HepG2 (cell line): ENCODE measurements around the gene FITM1. TPM values are rescaled to one million over a fixed set of nuclear protein-coding genes. Genes with fewer than 3 reads are reported as not detected.
A peak's percentile ranks its signal among the peaks of the same experiment; 100 is the strongest.

Experiments
- ATAC-seq: fragments of 200-7000 bp; cut with Tn5 transposase; 3 replicates; pipeline ENCODE4 v1.9.1; 2020; ENCODE audit warnings: mild to moderate bottlenecking, moderate library complexity
- BruUV-seq: library from RNA; stranded (reverse); fragments of 400-500 nt; replicated peaks from 2 replicates; lab custom pipeline; 2021; lab: Mats Ljungman, UMichigan
- CTCF ChIA-PET: fragments of 300-600 bp; formaldehyde crosslinking; extraction: SDS; loops from one replicate; lab custom pipeline; 2021; ENCODE audit warnings: low total read pairs, inconsistent platforms, low intra/inter-chr PET ratio; lab: Yijun Ruan, JAX
- POLR2A ChIA-PET: fragments of 350-600 bp; sonication (Branson Sonifier 250); formaldehyde crosslinking; loops from one replicate; lab custom pipeline; 2020; ENCODE audit warnings: antibody characterized with exemption, inconsistent platforms; lab: Yijun Ruan, JAX
- DNase-seq: peaks from one replicate; pipeline ENCODE4 v3.0.0-alpha.2; 2015; ENCODE audit warnings: low spot score
- FAIRE-seq: peaks from 3 replicates; lab custom pipeline; 2011; peaks lifted over from hg19 to GRCh38; lab: Jason Lieb, UNC
- H2AFZ ChIP-seq: one replicate; pipeline ENCODE4 v1.6.1; 2011; ENCODE audit warnings: low read length, inconsistent platforms
- H3K27ac ChIP-seq: fragments of 300-600 bp; 3 replicates; pipeline ENCODE4 v1.8.0; 2011; ENCODE audit warnings: mixed run types, mild to moderate bottlenecking, mixed read lengths, low read length, inconsistent platforms; ENCODE audit not compliant: insufficient read depth; ENCODE audit errors: extremely low read length
- H3K27me3 ChIP-seq, 2 experiments: fragments of 200-600 bp in 1 of 2; 2 replicates in 1 of 2; 3 replicates in 1 of 2; pipeline versions ENCODE4 v1.6.0 to v1.8.0; 2011; ENCODE audit warnings: low read length in 2 of 2, mild to moderate bottlenecking in 2 of 2, moderate library complexity in 2 of 2, inconsistent platforms in 1 of 2; ENCODE audit not compliant: insufficient read depth in 2 of 2, control insufficient read depth in 1 of 2
- H3K36me3 ChIP-seq, 2 experiments: fragments of 200-600 bp in 1 of 2; replicated peaks in 1 of 2; 2 replicates in 1 of 2; 3 replicates in 1 of 2; pipeline versions ENCODE4 v1.5.1 to v1.8.0; 2011; ENCODE audit warnings: low read length in 2 of 2, inconsistent platforms in 1 of 2; ENCODE audit not compliant: insufficient read depth in 2 of 2, control insufficient read depth in 1 of 2
- H3K4me1 ChIP-seq: 2 replicates; pipeline ENCODE4 v1.5.1; 2012; ENCODE audit warnings: low read length, inconsistent platforms; ENCODE audit not compliant: insufficient read depth
- H3K4me2 ChIP-seq: 2 replicates; pipeline ENCODE4 v1.6.0; 2011; ENCODE audit warnings: low read depth, low read length, inconsistent platforms
- H3K4me3 ChIP-seq, 3 experiments: fragments of 200-600 bp in 1 of 3; sonication (generic), shearing (Covaris generic) in 1 of 3; replicated peaks in 1 of 3; 2 replicates each; pipeline ENCODE4 v1.5.1; 2011 to 2016; ENCODE audit warnings: low read length in 3 of 3, inconsistent platforms in 2 of 3, low read depth in 2 of 3, mild to moderate bottlenecking in 2 of 3, control low read depth in 1 of 3, mixed read lengths in 1 of 3; ENCODE audit not compliant: insufficient read depth in 1 of 3
- H3K79me2 ChIP-seq: one replicate; pipeline ENCODE4 v1.6.1; 2011; ENCODE audit warnings: low read length, inconsistent platforms; ENCODE audit not compliant: insufficient read depth
- H3K9ac ChIP-seq: 2 replicates; pipeline ENCODE4 v1.6.0; 2011; ENCODE audit warnings: mild to moderate bottlenecking, low read depth, low read length, inconsistent platforms; ENCODE audit not compliant: insufficient read depth
- H3K9me3 ChIP-seq: 2 replicates; pipeline ENCODE4 v1.5.1; 2012; ENCODE audit warnings: mild to moderate bottlenecking, low read length
- H4K20me1 ChIP-seq: 2 replicates; pipeline ENCODE4 v1.6.0; 2011; ENCODE audit warnings: inconsistent platforms, mild to moderate bottlenecking, low read length, moderate library complexity; ENCODE audit not compliant: insufficient read depth
- ASH2L ChIP-seq: fragments of 300-600, 200-600 bp; sonication (generic); IDR thresholded peaks from 2 replicates; pipeline ENCODE4 v1.7.0; 2017; ENCODE audit warnings: low read depth, mild to moderate bottlenecking, moderate library complexity, mixed read lengths, low read length; ENCODE audit not compliant: insufficient read length
- CHD4 ChIP-seq: fragments of 200-600 bp; sonication (generic); IDR thresholded peaks from 2 replicates; pipeline ENCODE4 v1.7.0; 2017; ENCODE audit warnings: mild to moderate bottlenecking, low read length, borderline replicate concordance
- FOXP4 ChIP-seq: sonication (generic); formaldehyde crosslinking; IDR thresholded peaks from 2 replicates; pipeline ENCODE4 v1.4.0; 2020; ENCODE audit warnings: missing genetic modification reagents
- KDM1A ChIP-seq: IDR thresholded peaks from 2 replicates; pipeline ENCODE4 v1.6.1; 2016; ENCODE audit warnings: missing compliant biosample characterization
- POLR2AphosphoS2 ChIP-seq: IDR thresholded peaks from 2 replicates; pipeline ENCODE4 v1.6.1; 2011; ENCODE audit warnings: low read depth, low read length, improper control_type of control experiment
- RCOR2 ChIP-seq: IDR thresholded peaks from 2 replicates; pipeline ENCODE4 v1.6.1; 2016; ENCODE audit warnings: missing biosample characterization, missing genetic modification reagents
- SSRP1 ChIP-seq: IDR thresholded peaks from 2 replicates; pipeline ENCODE4 v1.6.1; 2016; ENCODE audit warnings: control low read depth
- THAP9 ChIP-seq: sonication (generic); formaldehyde crosslinking; IDR thresholded peaks from 2 replicates; pipeline ENCODE4; 2020; ENCODE audit warnings: missing genetic modification reagents, mild to moderate bottlenecking, borderline replicate concordance
- ZFP36 ChIP-seq: fragments of 150-350 bp; IDR thresholded peaks from 2 replicates; pipeline ENCODE4 v1.6.1; 2018; ENCODE audit warnings: borderline replicate concordance, low read length, low read depth; ENCODE audit not compliant: partially characterized antibody
- ZMAT3 ChIP-seq: sonication (generic); formaldehyde crosslinking; conservative IDR thresholded peaks from 2 replicates; pipeline ENCODE4 v1.7.0; 2021; ENCODE audit warnings: missing genetic modification reagents
- ZMYM3 ChIP-seq: sonication (generic); formaldehyde crosslinking; IDR thresholded peaks from 2 replicates; pipeline ENCODE4 v1.5.1; 2020; ENCODE audit warnings: mild to moderate bottlenecking, missing genetic modification reagents
- ZNF160 ChIP-seq: sonication (generic); formaldehyde crosslinking; IDR thresholded peaks from 2 replicates; pipeline ENCODE4 v1.8.0; 2022; ENCODE audit warnings: mild to moderate bottlenecking, inconsistent platforms, missing genetic modification reagents
- ZNF629 ChIP-seq: sonication (generic); formaldehyde crosslinking; conservative IDR thresholded peaks from 2 replicates; pipeline ENCODE4 v1.5.0; 2020; ENCODE audit warnings: missing genetic modification reagents
- WGBS: methylation state at CpG from one replicate; pipeline ENCODE4 v1.1.6; 2017; ENCODE audit warnings: low lambda C conversion rate; 5-methylcytosine and 5-hydroxymethylcytosine counted together
- in situ Hi-C: cut with HindIII; loops from 2 replicates; pipeline ENCODE4 v1.10.0; 2017; ENCODE audit warnings: low pct_unique_long_range_greater_than_20kb; ENCODE audit not compliant: extremely low pct_ligation_motif_present
- intact Hi-C: fragments of 100-400 bp; cut with micrococcal nuclease; formaldehyde crosslinking; loops from one replicate; pipeline ENCODE4 v1.10.0; 2022; ENCODE audit not compliant: unreplicated experiment
- polyA plus RNA-seq, 8 experiments: library from polyadenylated mRNA; depleted of rRNA in 3 of 8; stranded (reverse) in 7 of 8; unstranded in 1 of 8; fragments of >200 nt; fragmentation: Illumina TruSeq in 4 of 8; extraction: Trizol in 4 of 8; gene quantifications; 2 replicates each; pipeline versions ENCODE4 v1.2.1 to v1.2.3, GENCODE V29; 2011 to 2016; ENCODE audit warnings: low read depth in 4 of 8, missing spikeins in 1 of 8, mixed read lengths in 1 of 8; ENCODE audit not compliant: insufficient read depth in 1 of 8
- total RNA-seq, 5 experiments: library from RNA; depleted of rRNA; stranded (reverse); fragments of >200 nt; fragmentation: Illumina TruSeq; extraction: Trizol; gene quantifications; 2 replicates each; pipeline ENCODE4 v1.2.3, GENCODE V29; 2016; ENCODE audit warnings: low read depth in 1 of 5

The FITM1 gene
- total and polyA plus RNA-seq, 2 of the 13 experiments (the other 11 are each of a cell fraction or from before 2014, with no cell fraction given) = 2.7 to 5.8 TPM

- no peak overlapping the region for H3K27ac ChIP-seq
These were observed 14.0 kb downstream of the FITM1 start for GRCh38 chr14:24144451-24144850.

GRCh38 chr14:24145219-24145618 is 14.8 kb downstream of the FITM1 start:
- FAIRE-seq (no peak), ATAC-seq (no peak), DNase-seq (no peak)
- ChIA-PET POLR2A (interaction anchor here (1.8 to 8.5 kb wide), 14 partner anchors 9 to 1050 kb away, joined by 8 to 279 read pairs (median 32); partner anchors contain the start of genes ACIN1, C14orf119, CHMP4A and CIDEB), CTCF (no interaction called here)
- H3K27me3 ChIP-seq = peaks cover 0 to 3% of the 10 kb centered on the region in 2 experiments; a peak in 1 of 5 replicates
- H3K4me1 ChIP-seq = peaks cover 63% of the 10 kb centered on the region
- H3K9ac ChIP-seq = peak overlapping the region; percentile 95; the same call in 1 of the 2 replicates
- 83% methylated on average over 2 of the region's 2 CpGs for WGBS
- H3K4me3 ChIP-seq = peak overlapping the region; percentile 90 to 100 (median 91)
- H3K9me3 ChIP-seq = no peaks in the 10 kb centered on the region
- peaks cover 7% of the 10 kb centered on the region; the same call in 1 of the 2 replicates for H4K20me1 ChIP-seq
- in situ Hi-C loops (loop anchor here (25.0 kb wide), 1 partner anchor 833 kb away; the partner anchor contains the start of genes BCL2L2, PABPN1 and PPP1R3E), intact Hi-C loops (no loop called here)
- peak overlapping the region; percentile 98 for H3K4me2 ChIP-seq
- H3K79me2 ChIP-seq = peaks cover 50% of the 10 kb centered on the region
- no peak overlapping the region for H2AFZ ChIP-seq
- no TSS peak for BruUV-seq
- no peak overlapping the region for H3K27ac ChIP-seq
- H3K36me3 ChIP-seq = peaks cover 20 to 35% of the 10 kb centered on the region in 2 experiments
- TF ChIP-seq THAP9 (CRISPR knock-in tag) (0 out of 2 replicates have a peak, but pooled peaks have one; percentile 41), POLR2AphosphoS2 (no peak), FOXP4 (CRISPR knock-in tag) (0 out of 2 replicates have a peak, but pooled peaks have one; percentile 6)

More at GRCh38 chr14:24144451-24144850, 14.0 kb downstream of the FITM1 start:
- DNase-seq (no peak), ATAC-seq (no peak), FAIRE-seq (no peak)
- Histone ChIP-seq H3K4me1 (peaks cover 63% of the 10 kb centered on the region), H3K4me3 (no peak overlapping the region), H3K9me3 (no peaks in the 10 kb centered on the region), H3K27me3 (peaks cover 0 to 3% of the 10 kb centered on the region in 2 experiments; a peak in 1 of 5 replicates), H3K9ac (peak overlapping the region; percentile 0; the same call in 1 of the 2 replicates), H2AFZ (no peak overlapping the region), H3K36me3 (peaks cover 14 to 29% of the 10 kb centered on the region in 2 experiments), H3K79me2 (peaks cover 52% of the 10 kb centered on the region), H3K4me2 (peak overlapping the region; percentile 98; the same call in 1 of the 2 replicates), H4K20me1 (peaks cover 8% of the 10 kb centered on the region)
- BruUV-seq = no TSS peak
- in situ Hi-C loops (loop anchor here (25.0 kb wide), 1 partner anchor 832 kb away; the partner anchor contains the start of genes BCL2L2, PABPN1 and PPP1R3E), intact Hi-C loops (no loop called here)
- ChIA-PET POLR2A (interaction anchor here (0.7 to 22.7 kb wide), 6 partner anchors 8 to 127 kb away, joined by 4 to 977 read pairs (median 108); partner anchors contain the start of genes DCAF11, IRF9, NRL and PCK2), CTCF (no interaction called here)
- WGBS = 91% methylated on average over 1 of the region's 1 CpG
- TF ChIP-seq RCOR2 (peak; percentile 69; the same call in 1 of the 2 replicates), ZNF629 (CRISPR knock-in tag) (peak; percentile 98), ZFP36 (no peak), ZNF160 (no peak), SSRP1 (CRISPR knock-in tag) (peak; percentile 81; the same call in 1 of the 2 replicates), KDM1A (CRISPR knock-in tag) (peak; percentile 86), ZMAT3 (0 out of 2 replicates have a peak, but pooled peaks have one; percentile 45), CHD4 (peak; percentile 99), ZMYM3 (peak; percentile 80), ASH2L (peak; percentile 23)
